Measurements from ENCODE around the gene UCHL5. TPM values are rescaled to one million over a fixed set of nuclear protein-coding genes. Genes with fewer than 3 reads are reported as not detected.
A peak's percentile ranks its signal among the peaks of the same experiment; 100 is the strongest.
"Not testable (repeated sequence)": the region's sequence is repeated elsewhere in the genome, so short reads cannot be mapped to it uniquely, and the experiment has no call there.

UCHL5 gene
- total RNA-seq, 4 donors from 2014 or later, result 19.4 to 59.6 (median 26.3) TPM

GRCh38 chr1:192986110-192986747 lies 72.9 kb downstream of the UCHL5 start:
- no peak for TF ChIP-seq CTCF (IDR thresholded peaks at IDR 0.05)
- peak; percentile 85 for ATAC-seq (ENCODE audit: low FRiP score)
- no peak for DNase-seq (ENCODE audit: low spot score)

- ATAC-seq (ENCODE audit: low FRiP score), result no peak
- no peak for TF ChIP-seq CTCF (IDR thresholded peaks at IDR 0.05)
- no peak for DNase-seq (ENCODE audit: low spot score)
Measured at GRCh38 chr1:192984080-192984479, 75.1 kb downstream of the UCHL5 start.

GRCh38 chr1:192983349-192983980 lies 75.7 kb downstream of the UCHL5 start:
- ATAC-seq (ENCODE audit: low FRiP score), result no peak
- no peak for TF ChIP-seq CTCF (IDR thresholded peaks at IDR 0.05)
- no peak for DNase-seq (ENCODE audit: low spot score)

- no peak for ATAC-seq (ENCODE audit: low FRiP score)
- TF ChIP-seq CTCF (IDR thresholded peaks at IDR 0.05), result no peak
- DNase-seq (ENCODE audit: low spot score), result no peak
Measured at GRCh38 chr1:192980856-192981255, 78.3 kb downstream of the UCHL5 start.

GRCh38 chr1:192980334-192980733 lies 78.8 kb downstream of the UCHL5 start:
- not testable (repeated sequence) for ATAC-seq (ENCODE audit: low FRiP score); DNase-seq (ENCODE audit: low spot score)

GRCh38 chr1:192979542-192979941 lies 79.6 kb downstream of the UCHL5 start:
- ATAC-seq (ENCODE audit: low FRiP score), result no peak
- no peak for TF ChIP-seq CTCF (IDR thresholded peaks at IDR 0.05)
- no peak for DNase-seq (ENCODE audit: low spot score)

- no peak for ATAC-seq (ENCODE audit: low FRiP score)
- no peak for DNase-seq (ENCODE audit: low spot score)
- TF ChIP-seq CTCF (IDR thresholded peaks at IDR 0.05), result no peak
Measured at GRCh38 chr1:192978195-192978710, 80.9 kb downstream of the UCHL5 start.
